Endometrial microvascular endothelial cells (primary cell): Measurements from ENCODE around the gene CDH13. TPM values are rescaled to one million over a fixed set of nuclear protein-coding genes. Genes with fewer than 3 reads are reported as not detected.

ENCODE experiments used
- in situ Hi-C: cut with HindIII; loops from 2 replicates; pipeline ENCODE4 v1.10.0; 2017; ENCODE audit warnings: low sequenced_read_pairs, low pct_unique_long_range_greater_than_20kb; ENCODE audit errors: inconsistent ontology term
- total RNA-seq: library from RNA; depleted of rRNA; stranded (reverse); fragments of >200 nt; gene quantifications from one replicate; pipeline ENCODE4 v1.2.3, GENCODE V29; 2015; ENCODE audit errors: inconsistent ontology term

Gene CDH13
- total RNA-seq, 1 donor from 2014 or later, result 75.5 TPM

DNA sequence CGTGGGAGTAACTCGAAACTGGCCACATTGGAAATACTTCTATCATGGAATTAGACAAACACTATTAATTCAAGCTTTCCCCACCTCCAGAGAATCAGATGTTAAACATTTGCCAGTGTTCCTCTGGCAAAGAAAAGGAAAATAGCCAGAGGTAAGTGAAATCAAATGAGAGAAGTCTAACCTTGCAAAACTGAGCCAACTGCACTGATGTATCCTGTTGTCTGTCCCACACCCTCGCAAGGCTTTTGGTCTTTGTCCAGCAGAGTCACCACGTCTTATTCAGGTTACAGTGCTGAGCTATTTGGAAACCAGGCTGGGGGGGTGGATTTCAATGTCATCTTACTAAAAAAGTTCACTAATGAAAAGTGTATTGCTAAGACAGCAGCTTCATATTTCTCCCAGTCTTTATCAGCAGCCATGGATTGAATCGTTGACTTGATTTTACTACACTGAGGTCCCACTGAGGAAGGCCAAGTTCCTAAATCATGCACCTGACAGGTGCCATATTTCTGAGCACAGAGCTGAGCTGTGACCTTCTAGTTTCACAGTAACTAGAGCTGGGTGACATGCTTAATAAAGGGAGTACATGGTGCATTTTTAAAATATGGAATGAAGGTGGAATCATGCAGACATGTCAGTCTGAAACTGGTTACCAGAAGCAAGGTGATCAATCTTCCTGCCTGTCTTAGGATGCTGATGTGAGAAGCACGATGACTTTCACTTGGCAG lies 1095.9 kb downstream of the CDH13 start:
- in situ Hi-C loops, result no loop called here

DNA sequence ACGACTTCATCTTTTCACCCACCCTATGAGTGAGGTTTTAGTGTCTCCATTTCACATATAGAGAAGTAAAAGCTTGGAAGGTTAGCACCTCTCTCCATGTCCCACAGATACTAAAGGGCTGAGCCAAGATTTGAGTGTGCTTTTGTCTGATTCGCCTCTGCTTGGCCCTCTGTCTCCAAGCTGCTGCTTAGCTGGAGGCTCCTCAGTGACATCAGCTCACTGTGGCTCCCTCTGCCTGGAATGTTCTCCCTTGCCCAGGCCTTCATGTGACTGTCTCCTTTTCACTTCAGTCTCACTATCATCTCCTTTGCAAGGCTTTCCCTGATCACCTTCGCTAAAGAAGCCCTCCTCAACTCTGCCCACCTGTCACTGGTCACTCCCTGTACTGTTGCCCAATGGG lies 1096.5 kb downstream of the CDH13 start:
- in situ Hi-C loops, result no loop called here

DNA sequence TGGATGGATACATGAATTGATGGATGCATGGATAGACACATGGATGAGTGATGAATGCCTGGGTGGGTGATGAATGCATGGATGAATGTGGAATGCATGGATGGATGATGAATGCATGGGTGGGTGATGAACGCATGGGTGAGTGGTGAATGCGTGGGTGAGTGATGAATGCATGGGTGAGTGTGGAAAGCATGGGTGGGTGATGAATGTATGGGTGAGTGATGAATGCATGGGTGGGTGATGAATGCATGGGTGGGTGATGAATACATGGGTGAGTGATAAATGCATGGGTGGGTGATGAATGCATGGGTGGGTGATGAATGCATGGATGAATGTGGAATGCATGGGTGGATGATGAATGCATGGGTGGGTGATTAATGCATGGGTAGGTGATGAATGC lies 1097.1 kb downstream of the CDH13 start:
- in situ Hi-C loops, result no loop called here

DNA sequence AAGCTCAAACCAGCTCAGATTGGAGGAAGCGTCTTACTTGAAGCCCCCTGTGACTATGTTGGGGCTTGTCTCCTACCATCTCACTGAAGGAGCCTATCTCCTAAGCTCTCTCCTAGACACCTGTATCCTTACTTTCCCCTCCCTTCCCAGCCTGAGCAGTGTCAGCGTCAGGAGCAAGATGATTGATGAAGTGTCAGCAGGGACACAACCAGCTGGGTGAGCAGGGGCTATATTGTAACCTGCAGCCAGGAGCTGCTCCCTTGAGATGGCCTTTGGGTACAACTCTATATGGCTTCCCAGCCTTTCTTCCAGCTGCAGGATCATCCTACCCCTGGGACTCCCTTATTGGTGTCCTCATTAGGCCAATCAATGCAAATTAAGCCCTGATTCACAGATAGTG lies 1097.8 kb downstream of the CDH13 start:
- in situ Hi-C loops, result no loop called here

DNA sequence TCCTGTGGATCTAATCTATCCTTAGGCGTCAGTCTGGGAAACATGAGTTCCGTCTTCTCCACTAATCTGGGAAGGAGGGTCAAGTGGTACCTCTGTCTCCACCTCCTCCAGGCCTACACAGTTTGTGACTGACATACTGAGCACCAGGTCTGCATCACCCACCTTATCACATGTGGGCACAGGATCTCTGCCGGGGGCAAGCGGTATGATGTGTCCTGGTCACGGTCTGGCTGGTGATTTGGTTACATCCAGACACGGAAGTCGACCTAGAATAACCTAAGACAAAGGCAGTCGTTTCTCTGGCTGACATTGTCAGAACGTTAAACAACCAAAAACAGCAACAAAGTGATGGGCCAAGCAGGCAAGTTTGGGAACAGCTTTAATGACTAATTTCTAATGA lies 1098.5 kb downstream of the CDH13 start:
- in situ Hi-C loops, result no loop called here

DNA sequence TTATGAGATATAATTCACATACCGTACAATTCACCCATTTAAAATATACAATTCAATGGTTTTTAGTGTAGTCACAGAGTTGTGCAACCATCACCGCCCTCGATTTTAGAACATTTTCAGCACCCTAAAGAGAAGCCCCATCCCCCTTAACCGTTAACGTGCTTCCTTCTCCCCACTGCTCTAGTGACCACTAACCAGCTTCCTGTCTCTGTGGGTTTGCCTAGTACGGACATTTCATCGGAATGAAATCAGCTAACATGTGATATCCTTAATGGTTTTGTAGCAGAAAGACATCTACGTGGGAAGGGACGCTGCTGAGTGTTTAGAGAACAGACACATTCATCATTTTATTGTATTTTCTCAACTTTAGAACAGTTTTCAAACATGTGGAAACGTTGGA lies 1100.2 kb downstream of the CDH13 start:
- in situ Hi-C loops, result no loop called here

DNA sequence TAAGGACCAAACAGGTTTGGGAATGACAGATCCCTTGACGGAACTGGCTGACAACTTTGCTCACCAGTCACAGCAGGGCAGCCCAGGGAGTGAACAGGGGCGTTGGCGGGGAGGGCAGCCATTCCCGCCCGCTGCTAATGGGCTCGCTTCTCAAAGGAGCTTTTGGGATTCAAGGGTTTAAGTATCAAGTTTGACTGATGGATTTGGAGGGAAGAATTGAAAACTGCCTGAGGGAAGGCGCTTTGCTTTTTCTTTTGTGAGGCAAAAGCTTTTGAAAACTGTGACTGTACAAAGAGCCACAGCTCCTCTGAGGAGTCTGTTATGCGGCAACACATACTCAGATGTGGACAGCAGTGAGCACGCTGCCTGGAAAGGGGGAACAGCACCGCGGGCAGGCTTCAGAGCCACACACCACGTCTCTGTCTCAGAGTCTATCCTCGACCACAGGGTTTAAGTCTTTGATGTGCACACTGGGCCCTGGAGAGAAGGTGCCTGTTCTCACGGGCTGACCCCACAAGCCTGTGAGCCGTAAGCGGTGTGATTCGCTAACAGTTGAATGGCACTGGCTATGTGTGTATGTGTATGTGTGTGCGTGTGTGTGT lies 1101.1 kb downstream of the CDH13 start:
- in situ Hi-C loops, result no loop called here

DNA sequence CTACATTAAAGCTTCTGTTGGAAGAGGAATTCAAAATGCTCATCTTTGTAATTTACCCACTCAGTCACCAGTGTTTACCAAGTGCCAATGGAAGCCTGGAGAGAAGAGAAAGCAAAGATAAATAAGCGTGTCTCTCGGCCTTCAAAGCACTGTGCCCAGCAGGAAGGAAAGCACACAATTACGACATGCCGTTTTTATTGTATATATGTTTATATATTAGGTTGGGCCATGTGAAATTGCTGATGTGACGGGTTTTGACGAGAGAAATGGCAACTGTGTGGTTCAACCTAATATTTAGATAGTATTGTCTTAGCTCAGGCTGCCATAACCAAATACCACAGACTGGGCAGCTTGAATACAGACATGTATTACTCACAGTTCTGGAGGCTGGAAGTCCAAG lies 1101.7 kb downstream of the CDH13 start:
- in situ Hi-C loops, result no loop called here

DNA sequence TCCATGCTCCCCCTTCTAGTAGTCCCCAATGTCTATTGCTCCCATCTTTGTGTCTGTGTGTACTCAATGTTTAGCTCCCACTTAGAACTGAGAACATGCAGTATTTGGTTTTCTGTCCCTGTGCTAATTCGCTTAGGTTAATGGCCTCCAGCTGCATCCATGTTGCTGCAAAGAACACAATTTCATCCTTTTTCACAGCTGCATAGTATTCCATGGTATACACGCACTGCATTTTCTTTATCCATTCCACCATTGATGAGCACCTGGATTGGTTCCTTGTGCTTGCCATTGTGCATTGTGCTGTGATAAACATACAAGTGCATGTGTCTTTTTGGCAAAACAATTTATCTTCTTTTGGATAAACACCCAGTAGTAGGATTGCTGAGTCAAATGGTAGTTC lies 1104.0 kb downstream of the CDH13 start:
- in situ Hi-C loops, result no loop called here

DNA sequence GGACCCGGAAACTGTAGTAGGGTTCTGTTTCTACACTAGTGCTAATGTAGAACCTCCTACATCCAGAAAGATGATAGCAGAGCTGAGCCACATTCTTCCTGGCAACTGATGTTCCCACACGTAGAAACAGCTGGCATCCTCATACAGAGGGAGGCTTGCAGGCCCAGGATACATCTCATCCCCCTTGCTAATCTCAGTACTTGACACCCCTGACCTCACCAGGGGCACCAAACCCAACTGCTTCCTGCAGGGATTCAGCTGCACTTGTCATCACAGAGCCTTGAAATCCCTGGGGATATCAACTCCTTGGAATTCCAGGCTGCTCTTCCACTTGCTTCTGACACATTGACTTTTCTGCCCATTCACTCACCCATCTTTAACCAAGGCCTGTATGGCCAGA lies 1105.8 kb downstream of the CDH13 start:
- in situ Hi-C loops, result no loop called here

DNA sequence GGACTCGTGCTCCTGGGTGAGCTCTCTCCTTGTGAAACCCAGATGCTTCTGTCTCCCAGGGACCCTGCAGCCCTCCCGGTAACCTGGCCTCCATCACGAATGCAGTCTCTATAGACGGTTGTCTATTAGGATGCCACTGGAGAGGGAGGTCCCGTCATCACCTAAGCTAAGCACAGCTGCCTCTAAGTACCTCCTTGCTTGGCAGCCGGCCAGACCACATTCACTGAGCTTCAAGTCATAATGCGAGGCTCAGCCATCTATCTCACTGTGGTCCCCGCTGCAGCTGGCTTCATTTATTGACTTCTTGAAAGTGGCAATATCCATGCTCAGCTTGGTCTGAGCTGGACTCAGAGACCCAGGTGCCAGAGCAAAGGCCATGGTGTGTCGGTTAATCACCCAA lies 1106.5 kb downstream of the CDH13 start:
- in situ Hi-C loops, result no loop called here

DNA sequence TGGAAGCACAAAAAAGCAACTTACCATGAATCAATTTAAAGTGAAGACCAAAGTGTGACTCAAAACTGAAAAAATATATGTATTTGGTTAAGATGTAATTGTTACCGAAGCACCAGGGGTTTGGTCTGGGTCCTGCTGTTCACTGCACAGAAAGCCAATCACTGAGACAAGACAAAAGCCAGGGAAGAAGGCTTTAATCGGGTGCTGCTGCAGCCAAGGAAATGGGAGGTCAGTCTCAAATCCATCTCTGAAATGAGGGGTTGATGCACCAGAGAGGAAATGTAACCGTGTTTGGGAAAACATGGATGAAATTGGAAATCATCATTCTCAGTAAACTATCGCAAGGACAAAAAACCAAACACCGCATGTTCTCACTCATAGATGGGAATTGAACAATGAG lies 1107.4 kb downstream of the CDH13 start:
- in situ Hi-C loops, result no loop called here

DNA sequence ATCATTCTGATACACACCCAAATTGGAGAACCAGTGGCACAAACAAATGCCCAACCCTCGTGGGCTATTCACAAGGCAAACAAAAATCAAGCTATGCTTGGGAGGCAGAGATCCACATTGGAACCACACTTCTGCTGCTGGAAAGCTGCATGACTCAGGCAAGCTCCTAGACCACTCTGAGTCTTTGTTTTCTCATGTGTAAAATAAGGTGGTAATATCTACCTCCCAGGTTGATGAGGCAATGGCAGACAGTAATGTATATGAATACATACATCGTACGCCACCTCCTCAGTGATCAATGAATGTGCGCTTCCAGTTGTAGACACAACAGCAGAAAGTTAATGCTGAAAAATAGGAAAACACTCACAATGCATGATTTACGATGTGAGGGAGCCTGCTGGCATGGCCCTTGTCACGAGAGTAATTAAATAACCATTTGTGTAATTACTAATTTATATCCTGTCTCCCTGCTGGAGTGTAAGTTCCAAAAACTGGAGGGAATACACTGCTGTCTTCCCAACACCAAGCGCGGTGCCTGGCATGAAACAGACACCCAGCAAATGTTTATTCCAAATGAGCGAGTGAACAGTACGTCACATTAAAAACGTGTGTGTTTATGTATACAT lies 1111.1 kb downstream of the CDH13 start:
- in situ Hi-C loops, result no loop called here

DNA sequence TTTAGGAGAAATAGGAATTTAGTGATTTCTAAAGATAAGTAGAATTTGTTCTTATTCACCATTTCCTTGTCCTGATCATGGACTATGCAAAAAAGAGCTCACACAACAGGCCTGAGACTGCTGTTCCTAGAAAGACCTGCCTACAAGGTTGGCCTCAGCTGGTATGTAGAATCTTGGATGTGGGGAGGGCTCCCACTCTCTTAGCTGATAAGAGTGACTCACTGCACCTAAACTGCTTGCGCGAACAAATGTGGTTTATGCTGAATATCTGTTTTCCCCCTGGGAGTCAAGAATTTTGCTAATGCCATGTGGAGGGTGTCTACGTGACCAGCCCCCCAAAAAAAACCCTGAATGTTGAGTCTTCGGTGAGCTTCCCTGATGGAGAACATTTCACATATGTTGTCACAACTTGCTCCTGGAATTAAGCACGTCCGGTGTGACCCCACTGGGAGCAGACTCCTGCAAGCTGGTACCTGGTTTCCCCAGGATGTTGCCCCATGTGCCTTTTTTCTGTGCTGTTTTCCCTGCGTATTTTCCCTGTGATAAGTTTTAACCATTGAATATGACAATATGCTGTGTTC lies 1112.2 kb downstream of the CDH13 start:
- in situ Hi-C loops, result no loop called here

DNA sequence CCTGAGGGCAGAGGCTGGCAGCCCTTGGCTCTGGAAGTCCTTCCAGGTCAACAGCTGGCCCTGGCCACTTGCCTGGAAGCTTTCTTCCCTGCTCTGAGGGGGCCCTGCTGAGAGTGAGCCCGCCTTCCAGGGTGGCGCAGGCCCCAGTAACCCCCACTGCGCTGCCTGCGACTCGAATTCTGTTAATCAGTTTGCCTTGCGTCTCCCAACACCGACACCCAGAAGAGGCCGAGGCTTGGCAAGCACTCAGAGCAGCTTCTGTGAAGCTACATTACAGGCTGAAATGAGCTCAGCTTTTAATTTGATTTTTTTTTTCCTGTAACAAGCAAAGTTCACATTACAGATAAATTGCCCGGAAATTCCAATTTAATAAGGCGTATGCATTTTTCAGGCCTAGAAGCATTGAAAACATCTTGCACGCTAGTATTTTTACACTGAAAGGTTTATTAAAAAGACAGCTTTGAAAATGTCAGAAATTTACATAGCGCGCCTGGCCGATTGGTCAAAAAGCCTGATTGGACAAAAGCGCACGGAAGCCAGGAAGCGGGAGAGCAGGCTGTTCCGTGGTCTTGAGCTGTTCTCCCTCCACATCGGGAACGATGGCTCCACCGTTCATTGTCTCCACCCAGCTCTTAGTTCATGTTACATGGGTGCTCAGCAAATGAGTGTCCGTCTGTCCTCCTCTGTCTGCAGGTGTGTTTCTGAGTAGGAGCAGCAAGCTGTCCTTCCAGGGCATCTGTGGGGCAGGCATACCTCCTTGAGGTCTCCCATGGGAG lies 1115.5 kb downstream of the CDH13 start:
- in situ Hi-C loops, result no loop called here

DNA sequence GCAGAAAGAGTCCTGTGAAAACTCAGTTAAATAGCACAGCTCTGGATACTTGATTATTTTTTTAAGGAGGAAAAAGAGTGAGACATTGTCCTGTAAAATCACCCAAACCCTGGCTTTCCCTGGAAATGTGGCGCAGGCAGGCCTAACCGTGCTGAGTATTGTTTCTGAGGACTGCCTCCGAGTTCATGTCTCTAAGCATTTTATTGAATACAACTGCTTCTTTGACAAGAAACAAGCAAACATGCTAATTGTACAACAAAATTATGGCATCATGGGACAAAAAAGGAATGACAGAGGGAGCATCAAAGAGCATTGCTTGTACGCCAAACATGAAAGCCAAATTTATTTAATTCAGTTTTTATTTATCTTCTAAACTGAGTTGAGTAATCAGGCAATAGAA lies 1116.5 kb downstream of the CDH13 start:
- in situ Hi-C loops, result no loop called here

DNA sequence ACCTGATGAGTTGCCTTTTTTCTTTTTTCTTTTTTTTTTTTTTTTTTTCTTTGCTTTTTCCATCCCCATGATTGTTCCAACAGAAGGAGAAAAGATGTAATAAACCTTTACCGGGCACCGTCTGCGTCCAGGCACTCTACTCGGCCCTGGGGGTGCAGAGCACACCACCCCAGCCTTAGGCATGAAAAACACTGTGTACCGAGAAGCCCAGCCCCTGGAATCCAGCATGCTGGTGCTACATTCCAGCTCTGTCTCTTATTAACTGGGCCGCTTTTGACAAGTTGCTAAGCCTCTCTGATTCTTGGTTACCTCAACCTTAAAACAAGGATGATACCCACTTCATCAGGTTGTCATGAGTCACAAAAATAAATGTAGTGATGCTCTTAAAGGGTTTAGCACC lies 1117.0 kb downstream of the CDH13 start:
- in situ Hi-C loops, result no loop called here

DNA sequence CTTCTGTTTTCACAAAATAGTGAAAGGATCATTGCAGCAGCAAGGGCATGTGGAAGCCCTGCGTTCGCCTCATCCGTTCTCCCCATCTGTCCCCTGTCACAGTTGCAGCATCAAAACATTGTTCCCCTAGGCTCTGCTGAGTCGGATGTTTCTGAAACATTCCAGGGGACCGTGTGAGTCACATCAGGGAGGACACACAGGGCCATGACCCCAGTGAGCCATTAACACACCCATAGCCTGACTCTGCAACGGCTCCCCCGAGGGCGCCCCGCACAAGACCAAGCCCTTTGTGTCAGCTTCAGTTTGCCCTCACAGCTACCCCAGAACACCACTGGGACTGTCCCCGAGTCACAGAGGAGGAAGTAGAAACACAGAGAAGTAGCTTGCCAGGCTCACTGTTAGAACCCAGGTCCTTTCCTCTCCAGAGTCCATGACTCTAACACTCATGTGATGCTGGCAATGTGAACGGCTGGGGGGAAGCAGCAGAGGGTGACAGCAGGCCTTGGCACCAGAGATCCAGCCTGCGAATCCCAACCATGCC lies 1117.7 kb downstream of the CDH13 start:
- in situ Hi-C loops, result no loop called here

DNA sequence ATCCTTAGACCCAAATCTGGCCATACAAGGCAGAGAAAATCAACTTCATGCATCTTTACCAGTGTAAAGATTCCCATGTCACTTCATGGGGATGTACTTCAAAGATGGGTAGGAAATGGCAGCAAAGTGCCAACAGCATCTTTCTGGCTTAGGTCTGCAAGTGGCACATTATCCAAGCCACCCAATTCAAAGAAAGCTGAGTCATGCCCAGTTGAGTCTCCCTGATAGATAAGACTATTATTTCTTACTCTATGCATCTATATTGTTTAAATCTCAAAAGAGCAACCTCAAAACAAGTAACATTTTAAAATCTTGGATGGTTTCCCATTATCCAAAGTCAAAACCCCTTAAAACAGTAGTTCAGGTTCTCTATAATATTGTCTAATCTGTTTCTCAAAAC lies 1119.8 kb downstream of the CDH13 start:
- in situ Hi-C loops, result no loop called here
